Thyroid gland (tissue), 4 donors: ENCODE results near the gene TBC1D22A.

ENCODE experiments used
- CTCF ChIP-seq, 6 experiments: fragments of 200-600 bp in 3 of 6; fragments of 450-650 bp in 3 of 6; sonication (generic) in 3 of 6; IDR thresholded peaks; one replicate each; pipeline ENCODE4 v1.5.1; 2016 to 2019; ENCODE audit warnings: antibody characterized with exemption in 6 of 6, mild to moderate bottlenecking in 2 of 6, inconsistent platforms in 1 of 6, moderate library complexity in 1 of 6
- POLR2A ChIP-seq, 2 donors: fragments of 450-650 bp; IDR thresholded peaks; one replicate each; pipeline ENCODE4 v1.6.1; 2017; ENCODE audit warnings: antibody characterized with exemption in 2 of 2, mild to moderate bottlenecking in 2 of 2, moderate library complexity in 1 of 2

- TF ChIP-seq CTCF (IDR thresholded peaks at IDR 0.05) (peak in 2 of 6 experiments; percentile 9 to 14), POLR2A (IDR thresholded peaks at IDR 0.05) (no peak)
Measured at GRCh38 chr22:46931414-46931813, 169.0 kb downstream of the TBC1D22A start.
